ENCODE results near the gene THPO. TPM values are rescaled to one million over a fixed set of nuclear protein-coding genes. Genes with fewer than 3 reads are reported as not detected.

The THPO gene
- polyA plus RNA-seq, 1 donor from 2014 or later = 0.59 TPM

DNA sequence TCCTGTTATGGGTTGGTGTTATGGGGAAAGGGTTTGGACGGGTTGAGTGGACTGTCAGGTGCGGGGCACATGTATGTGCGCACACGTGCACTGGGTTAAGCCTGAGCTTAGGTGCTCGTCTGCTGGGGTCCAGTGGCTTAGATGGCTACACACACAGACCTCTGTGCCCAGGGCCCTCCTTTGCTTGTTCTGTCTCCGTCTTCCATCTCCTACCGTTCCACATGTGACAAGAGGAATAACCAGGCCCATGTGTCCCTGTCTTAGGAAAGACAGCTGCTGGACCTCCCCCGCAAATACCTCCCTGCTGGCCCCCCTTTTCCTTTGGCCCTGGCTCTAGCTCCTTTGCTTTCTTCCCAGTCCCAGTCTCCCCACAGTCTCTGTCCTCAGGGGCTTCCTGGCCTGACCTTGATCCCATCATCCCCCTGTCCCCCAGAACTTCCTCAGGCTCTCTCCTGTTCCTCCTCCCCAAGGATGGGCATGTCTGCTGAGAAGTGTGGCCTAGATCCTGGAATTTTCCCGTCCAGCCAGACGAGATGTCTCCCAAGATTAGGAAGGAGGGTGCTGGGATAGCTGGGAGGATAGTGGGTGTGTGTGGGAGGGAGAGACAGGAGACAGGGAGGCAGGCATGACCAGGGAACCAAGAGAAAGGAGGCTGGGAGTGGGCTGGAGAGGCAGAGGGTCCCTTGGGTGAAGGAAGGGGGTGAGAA, 797 bp upstream of the THPO start:
- H3K27ac ChIP-seq (ENCODE audit: low read length) = no peak overlapping the region

DNA sequence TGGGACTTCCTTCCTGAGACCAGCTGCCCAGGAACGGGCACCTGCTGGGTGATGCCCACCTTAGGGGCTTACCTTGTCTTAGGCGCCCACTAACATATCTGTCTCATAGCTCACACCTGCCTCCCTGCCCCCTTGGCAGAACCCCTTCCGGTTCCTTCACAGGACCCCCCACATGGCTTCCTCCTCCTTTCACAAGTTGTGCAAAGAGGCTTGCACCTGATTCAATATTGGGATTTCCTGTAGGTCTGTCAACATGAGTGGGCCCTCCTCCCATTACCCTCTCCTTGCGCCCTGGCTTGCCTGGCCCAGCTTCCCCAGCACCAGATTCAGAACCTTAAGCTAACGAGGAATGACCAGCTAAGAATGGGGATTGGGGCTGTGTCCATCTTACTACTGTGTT, 633 bp downstream of the THPO start:
- Histone ChIP-seq H3K79me2 (replicated peaks; ENCODE audit: insufficient read depth, low read length) (no peaks in the 10 kb centered on the region), H3K9me2 (ENCODE audit: insufficient read depth, low read length) (no peaks in the 10 kb centered on the region), H3F3A (ENCODE audit: insufficient read depth, low read length, poor library complexity, severe bottlenecking) (no peaks in the 10 kb centered on the region), H4K20me1 (ENCODE audit: insufficient read depth) (no peaks in the 10 kb centered on the region), H3K9ac (ENCODE audit: low read length) (no peak overlapping the region), H3K9me3 (ENCODE audit: low read length) (no peaks in the 10 kb centered on the region), H3K27me3 (ENCODE audit: insufficient read depth, low read depth, low read length) (peaks cover 33% of the 10 kb centered on the region), H3K27ac (ENCODE audit: low read length) (no peak overlapping the region), H2AFZ (ENCODE audit: low read depth, low read length) (no peak overlapping the region), H3K4me2 (ENCODE audit: low read length) (no peak overlapping the region), H3K4me3 (ENCODE audit: low read length) (no peak overlapping the region), H3K36me3 (ENCODE audit: insufficient read depth, low read length) (no peaks in the 10 kb centered on the region)
- TF ChIP-seq RAD21 (conservative IDR thresholded peaks at IDR 0.05) = no peak
- TF ChIP-seq POLR2AphosphoS5 (IDR thresholded peaks at IDR 0.05) = no peak
- no peak for TF ChIP-seq SMC3 (conservative IDR thresholded peaks at IDR 0.05; ENCODE audit: poor library complexity)
- TF ChIP-seq, protein P1, sequence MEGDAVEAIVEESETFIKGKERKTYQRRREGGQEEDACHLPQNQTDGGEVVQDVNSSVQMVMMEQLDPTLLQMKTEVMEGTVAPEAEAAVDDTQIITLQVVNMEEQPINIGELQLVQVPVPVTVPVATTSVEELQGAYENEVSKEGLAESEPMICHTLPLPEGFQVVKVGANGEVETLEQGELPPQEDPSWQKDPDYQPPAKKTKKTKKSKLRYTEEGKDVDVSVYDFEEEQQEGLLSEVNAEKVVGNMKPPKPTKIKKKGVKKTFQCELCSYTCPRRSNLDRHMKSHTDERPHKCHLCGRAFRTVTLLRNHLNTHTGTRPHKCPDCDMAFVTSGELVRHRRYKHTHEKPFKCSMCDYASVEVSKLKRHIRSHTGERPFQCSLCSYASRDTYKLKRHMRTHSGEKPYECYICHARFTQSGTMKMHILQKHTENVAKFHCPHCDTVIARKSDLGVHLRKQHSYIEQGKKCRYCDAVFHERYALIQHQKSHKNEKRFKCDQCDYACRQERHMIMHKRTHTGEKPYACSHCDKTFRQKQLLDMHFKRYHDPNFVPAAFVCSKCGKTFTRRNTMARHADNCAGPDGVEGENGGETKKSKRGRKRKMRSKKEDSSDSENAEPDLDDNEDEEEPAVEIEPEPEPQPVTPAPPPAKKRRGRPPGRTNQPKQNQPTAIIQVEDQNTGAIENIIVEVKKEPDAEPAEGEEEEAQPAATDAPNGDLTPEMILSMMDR (IDR thresholded peaks at IDR 0.05; ENCODE audit: poor library complexity, severe bottlenecking) = no peak
- TF ChIP-seq EZH2 (IDR thresholded peaks at IDR 0.05; ENCODE audit: borderline replicate concordance, insufficient read depth, low read length, poor library complexity, severe bottlenecking) = no peak
- no peak for TF ChIP-seq EP300 (conservative IDR thresholded peaks at IDR 0.05; ENCODE audit: poor library complexity, severe bottlenecking)
- no peak for TF ChIP-seq TAF1 (IDR thresholded peaks at IDR 0.05; ENCODE audit: low read depth)
- no peak for TF ChIP-seq MXI1 (conservative IDR thresholded peaks at IDR 0.05; ENCODE audit: poor library complexity, severe bottlenecking)
- TF ChIP-seq, protein P2, sequence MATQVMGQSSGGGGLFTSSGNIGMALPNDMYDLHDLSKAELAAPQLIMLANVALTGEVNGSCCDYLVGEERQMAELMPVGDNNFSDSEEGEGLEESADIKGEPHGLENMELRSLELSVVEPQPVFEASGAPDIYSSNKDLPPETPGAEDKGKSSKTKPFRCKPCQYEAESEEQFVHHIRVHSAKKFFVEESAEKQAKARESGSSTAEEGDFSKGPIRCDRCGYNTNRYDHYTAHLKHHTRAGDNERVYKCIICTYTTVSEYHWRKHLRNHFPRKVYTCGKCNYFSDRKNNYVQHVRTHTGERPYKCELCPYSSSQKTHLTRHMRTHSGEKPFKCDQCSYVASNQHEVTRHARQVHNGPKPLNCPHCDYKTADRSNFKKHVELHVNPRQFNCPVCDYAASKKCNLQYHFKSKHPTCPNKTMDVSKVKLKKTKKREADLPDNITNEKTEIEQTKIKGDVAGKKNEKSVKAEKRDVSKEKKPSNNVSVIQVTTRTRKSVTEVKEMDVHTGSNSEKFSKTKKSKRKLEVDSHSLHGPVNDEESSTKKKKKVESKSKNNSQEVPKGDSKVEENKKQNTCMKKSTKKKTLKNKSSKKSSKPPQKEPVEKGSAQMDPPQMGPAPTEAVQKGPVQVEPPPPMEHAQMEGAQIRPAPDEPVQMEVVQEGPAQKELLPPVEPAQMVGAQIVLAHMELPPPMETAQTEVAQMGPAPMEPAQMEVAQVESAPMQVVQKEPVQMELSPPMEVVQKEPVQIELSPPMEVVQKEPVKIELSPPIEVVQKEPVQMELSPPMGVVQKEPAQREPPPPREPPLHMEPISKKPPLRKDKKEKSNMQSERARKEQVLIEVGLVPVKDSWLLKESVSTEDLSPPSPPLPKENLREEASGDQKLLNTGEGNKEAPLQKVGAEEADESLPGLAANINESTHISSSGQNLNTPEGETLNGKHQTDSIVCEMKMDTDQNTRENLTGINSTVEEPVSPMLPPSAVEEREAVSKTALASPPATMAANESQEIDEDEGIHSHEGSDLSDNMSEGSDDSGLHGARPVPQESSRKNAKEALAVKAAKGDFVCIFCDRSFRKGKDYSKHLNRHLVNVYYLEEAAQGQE (IDR thresholded peaks at IDR 0.05; ENCODE audit: borderline replicate concordance) = no peak

More for the DNA sequence above, 797 bp upstream of the THPO start:
- TF ChIP-seq RAD21 (conservative IDR thresholded peaks at IDR 0.05) (no peak), TAF1 (IDR thresholded peaks at IDR 0.05; ENCODE audit: low read depth) (no peak), POLR2AphosphoS5 (IDR thresholded peaks at IDR 0.05) (no peak), MXI1 (conservative IDR thresholded peaks at IDR 0.05; ENCODE audit: poor library complexity, severe bottlenecking) (no peak), EZH2 (IDR thresholded peaks at IDR 0.05; ENCODE audit: borderline replicate concordance, insufficient read depth, low read length, poor library complexity, severe bottlenecking) (no peak), EP300 (conservative IDR thresholded peaks at IDR 0.05; ENCODE audit: poor library complexity, severe bottlenecking) (no peak), SMC3 (conservative IDR thresholded peaks at IDR 0.05; ENCODE audit: poor library complexity) (no peak)
- TF ChIP-seq, protein P2 (IDR thresholded peaks at IDR 0.05; ENCODE audit: borderline replicate concordance) = no peak
- TF ChIP-seq, protein P1 (IDR thresholded peaks at IDR 0.05; ENCODE audit: poor library complexity, severe bottlenecking) = no peak
- Histone ChIP-seq H2AFZ (ENCODE audit: low read depth, low read length) (no peak overlapping the region), H3K4me2 (ENCODE audit: low read length) (no peak overlapping the region), H3K9ac (ENCODE audit: low read length) (no peak overlapping the region), H3K9me3 (ENCODE audit: low read length) (no peaks in the 10 kb centered on the region), H3K27me3 (ENCODE audit: insufficient read depth, low read depth, low read length) (peaks cover 39% of the 10 kb centered on the region), H3F3A (ENCODE audit: insufficient read depth, low read length, poor library complexity, severe bottlenecking) (no peaks in the 10 kb centered on the region), H3K4me3 (ENCODE audit: low read length) (no peak overlapping the region), H3K36me3 (ENCODE audit: insufficient read depth, low read length) (no peaks in the 10 kb centered on the region), H4K20me1 (ENCODE audit: insufficient read depth) (no peaks in the 10 kb centered on the region), H3K9me2 (ENCODE audit: insufficient read depth, low read length) (no peaks in the 10 kb centered on the region), H3K79me2 (replicated peaks; ENCODE audit: insufficient read depth, low read length) (no peaks in the 10 kb centered on the region)
